OCI-LY7 (cell line): ENCODE results near the gene SLC8A1. TPM values are rescaled to one million over a fixed set of nuclear protein-coding genes. Genes with fewer than 3 reads are reported as not detected.

ENCODE experiments used
- BruUV-seq: library from RNA; stranded (reverse); fragments of 400-500 nt; replicated peaks from 2 replicates; lab custom pipeline; 2021; lab: Mats Ljungman, UMichigan
- CTCF ChIA-PET: fragments of 300-600 bp; sonication (Branson Sonifier 250); formaldehyde crosslinking; loops from one replicate; lab custom pipeline; 2022; ENCODE audit warnings: antibody characterized with exemption; ENCODE audit not compliant: unreplicated experiment; lab: Charles Lee
- POLR2A ChIA-PET: fragments of 300-600 bp; sonication (Branson Sonifier 250); formaldehyde crosslinking; loops from one replicate; lab custom pipeline; 2022; ENCODE audit warnings: antibody characterized with exemption; lab: Charles Lee
- DNase-seq: peaks from one replicate; pipeline ENCODE4 v3.0.0-alpha.2; 2015; ENCODE audit warnings: low spot score
- H2AFZ ChIP-seq: fragments of 200-600 bp; sonication (generic), shearing (Covaris generic); 2 replicates; pipeline ENCODE4 v1.6.1; 2014; ENCODE audit warnings: mild to moderate bottlenecking, antibody characterized with exemption, low read length, moderate library complexity
- H3K27ac ChIP-seq: fragments of 200-600 bp; sonication (generic); 2 replicates; pipeline ENCODE4 v1.5.1; 2014; ENCODE audit warnings: mixed run types, low read depth, mild to moderate bottlenecking, moderate library complexity, low read length, inconsistent platforms; ENCODE audit not compliant: poor library complexity, severe bottlenecking
- H3K36me3 ChIP-seq: fragments of 200-600 bp; sonication (generic); 2 replicates; pipeline ENCODE4 v1.6.1; 2014; ENCODE audit warnings: mild to moderate bottlenecking, antibody characterized with exemption, low read length, moderate library complexity, mixed read lengths; ENCODE audit not compliant: insufficient read depth
- H3K4me1 ChIP-seq: fragments of 200-600 bp; sonication (generic); 2 replicates; pipeline ENCODE4 v1.5.1; 2014; ENCODE audit warnings: mild to moderate bottlenecking, low read length; ENCODE audit not compliant: insufficient read depth, poor library complexity, severe bottlenecking
- H3K4me2 ChIP-seq: fragments of 200-600 bp; sonication (generic); 2 replicates; pipeline ENCODE4 v1.6.1; 2014; ENCODE audit warnings: mild to moderate bottlenecking, low read length
- H3K4me3 ChIP-seq: fragments of 200-600 bp; sonication (generic); 2 replicates; pipeline ENCODE4 v1.5.1; 2014; ENCODE audit warnings: mild to moderate bottlenecking, low read depth, low read length; ENCODE audit not compliant: poor library complexity, severe bottlenecking
- H3K79me2 ChIP-seq: fragments of 200-600 bp; sonication (generic); 2 replicates; pipeline ENCODE4 v1.6.1; 2016; ENCODE audit warnings: low read depth, mild to moderate bottlenecking, low read length, moderate library complexity, mixed read lengths; ENCODE audit not compliant: insufficient read depth
- H3K9me2 ChIP-seq: fragments of 200-600 bp; sonication (generic); 2 replicates; pipeline ENCODE4 v1.6.1; 2016; ENCODE audit warnings: mild to moderate bottlenecking, low read length, mixed read lengths; ENCODE audit not compliant: insufficient read depth
- H3K9me3 ChIP-seq: fragments of 200-600 bp; sonication (generic); 2 replicates; pipeline ENCODE4 v1.6.1; 2014; ENCODE audit warnings: mild to moderate bottlenecking, mixed run types, low read length, mixed read lengths
- H4K20me1 ChIP-seq: fragments of 200-600 bp; sonication (generic); 2 replicates; pipeline ENCODE4 v1.6.1; 2014; ENCODE audit warnings: mild to moderate bottlenecking, antibody characterized with exemption, low read length, moderate library complexity, mixed read lengths; ENCODE audit not compliant: insufficient read depth
- EZH2phosphoT487 ChIP-seq: fragments of 200-600 bp; sonication (generic); IDR thresholded peaks from 2 replicates; pipeline ENCODE4 v1.6.1; 2018; ENCODE audit warnings: low read depth, borderline replicate concordance, mild to moderate bottlenecking, mixed run types, antibody characterized with exemption, low read length, moderate library complexity, mixed read lengths
- intact Hi-C: fragments of 100-400 bp; cut with micrococcal nuclease; formaldehyde crosslinking; loops from one replicate; pipeline ENCODE4 v1.10.0; 2022; ENCODE audit not compliant: unreplicated experiment
- total RNA-seq, 2 experiments: library from RNA; depleted of rRNA in 1 of 2; stranded (reverse); fragments of >200 nt in 1 of 2; shearing (Covaris generic) in 1 of 2; gene quantifications; 2 replicates each; pipeline ENCODE4 v1.2.3, GENCODE V29; 2014 to 2022
- TF ChIP-seq, protein P1 (sequence below): fragments of 200-600 bp; sonication (generic); conservative IDR thresholded peaks from 2 replicates; pipeline ENCODE4 v1.5.1; 2014; ENCODE audit warnings: mild to moderate bottlenecking, antibody characterized with exemption, low read length, moderate library complexity, mixed read lengths

The SLC8A1 gene
- total RNA-seq, 2 experiments from 2014 or later = 3.6 to 7.3 TPM

GRCh38 chr2:40242315-40242714 lies 209.6 kb downstream of the SLC8A1 start:
- H3K36me3 ChIP-seq = no peaks in the 10 kb centered on the region
- CTCF ChIA-PET = no interaction called here
- no peaks in the 10 kb centered on the region for H3K9me2 ChIP-seq
- no peak overlapping the region for H3K27ac ChIP-seq
- no TSS peak for BruUV-seq
- H3K4me2 ChIP-seq = no peak overlapping the region
- POLR2A ChIA-PET = no interaction called here
- H2AFZ ChIP-seq = no peak overlapping the region
- TF ChIP-seq, protein P1, sequence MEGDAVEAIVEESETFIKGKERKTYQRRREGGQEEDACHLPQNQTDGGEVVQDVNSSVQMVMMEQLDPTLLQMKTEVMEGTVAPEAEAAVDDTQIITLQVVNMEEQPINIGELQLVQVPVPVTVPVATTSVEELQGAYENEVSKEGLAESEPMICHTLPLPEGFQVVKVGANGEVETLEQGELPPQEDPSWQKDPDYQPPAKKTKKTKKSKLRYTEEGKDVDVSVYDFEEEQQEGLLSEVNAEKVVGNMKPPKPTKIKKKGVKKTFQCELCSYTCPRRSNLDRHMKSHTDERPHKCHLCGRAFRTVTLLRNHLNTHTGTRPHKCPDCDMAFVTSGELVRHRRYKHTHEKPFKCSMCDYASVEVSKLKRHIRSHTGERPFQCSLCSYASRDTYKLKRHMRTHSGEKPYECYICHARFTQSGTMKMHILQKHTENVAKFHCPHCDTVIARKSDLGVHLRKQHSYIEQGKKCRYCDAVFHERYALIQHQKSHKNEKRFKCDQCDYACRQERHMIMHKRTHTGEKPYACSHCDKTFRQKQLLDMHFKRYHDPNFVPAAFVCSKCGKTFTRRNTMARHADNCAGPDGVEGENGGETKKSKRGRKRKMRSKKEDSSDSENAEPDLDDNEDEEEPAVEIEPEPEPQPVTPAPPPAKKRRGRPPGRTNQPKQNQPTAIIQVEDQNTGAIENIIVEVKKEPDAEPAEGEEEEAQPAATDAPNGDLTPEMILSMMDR = no peak
- TF ChIP-seq EZH2phosphoT487 = no peak
- no peak for DNase-seq
- peaks cover 30% of the 10 kb centered on the region for H3K4me1 ChIP-seq
- no peaks in the 10 kb centered on the region for H3K79me2 ChIP-seq
- no peaks in the 10 kb centered on the region for H4K20me1 ChIP-seq
- no peaks in the 10 kb centered on the region for H3K9me3 ChIP-seq
- intact Hi-C loops = loop anchor here (5.0 kb wide), 1 partner anchor 215 kb away; no protein-coding TSS in a partner anchor
- no peak overlapping the region for H3K4me3 ChIP-seq

DNA sequence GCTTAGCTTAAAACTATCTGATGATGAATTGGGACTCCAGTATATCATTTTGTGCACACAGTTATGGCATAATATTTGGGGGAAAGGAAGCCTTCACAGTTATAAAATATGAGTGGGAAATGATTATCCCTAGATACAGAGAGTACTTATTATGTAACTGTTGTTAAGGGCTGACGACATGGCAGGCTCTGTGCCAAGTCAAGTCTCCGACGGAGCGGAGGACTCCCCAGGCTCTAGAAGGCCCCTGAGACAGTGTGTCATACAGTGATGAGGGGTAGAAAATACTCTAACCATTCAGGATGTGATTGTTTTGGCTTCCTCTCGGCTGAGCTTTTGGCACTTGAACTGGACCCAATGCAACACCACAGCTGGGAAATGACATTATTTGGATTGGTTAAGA lies 211.8 kb downstream of the SLC8A1 start:
- TF ChIP-seq, protein P1 = no peak
- TF ChIP-seq EZH2phosphoT487 = no peak
- CTCF ChIA-PET = no interaction called here
- Histone ChIP-seq H4K20me1 (no peaks in the 10 kb centered on the region), H3K4me3 (no peak overlapping the region), H3K4me1 (peaks cover 14% of the 10 kb centered on the region), H3K79me2 (no peaks in the 10 kb centered on the region), H3K36me3 (no peaks in the 10 kb centered on the region), H3K9me3 (no peaks in the 10 kb centered on the region), H3K4me2 (no peak overlapping the region), H3K9me2 (no peaks in the 10 kb centered on the region), H3K27ac (no peak overlapping the region), H2AFZ (no peak overlapping the region)
- DNase-seq = no peak
- intact Hi-C loops = loop anchor here (5.0 kb wide), 1 partner anchor 213 kb away; no protein-coding TSS in a partner anchor
- no TSS peak for BruUV-seq
- POLR2A ChIA-PET = interaction anchor here (0.6 to 1.2 kb wide), 2 partner anchors 213 to 242 kb away, joined by 3 to 4 read pairs; no protein-coding TSS in a partner anchor

GRCh38 chr2:40230707-40231432 lies 221.0 kb downstream of the SLC8A1 start:
- no peak overlapping the region for H3K4me2 ChIP-seq
- no peaks in the 10 kb centered on the region for H3K9me3 ChIP-seq
- no peak overlapping the region for H3K27ac ChIP-seq
- H3K4me1 ChIP-seq = no peaks in the 10 kb centered on the region
- no peaks in the 10 kb centered on the region for H3K79me2 ChIP-seq
- no peaks in the 10 kb centered on the region for H3K36me3 ChIP-seq
- H3K4me3 ChIP-seq = no peak overlapping the region
- ChIA-PET POLR2A (no interaction called here), CTCF (no interaction called here)
- H2AFZ ChIP-seq = no peak overlapping the region
- intact Hi-C loops = no loop called here
- DNase-seq = peak; percentile 20
- no TSS peak for BruUV-seq
- no peak for TF ChIP-seq EZH2phosphoT487
- TF ChIP-seq, protein P1 = peak; percentile 27; the same call in 1 of the 2 replicates
- H4K20me1 ChIP-seq = no peaks in the 10 kb centered on the region
- no peaks in the 10 kb centered on the region for H3K9me2 ChIP-seq
